Measurements from ENCODE around the gene SECTM1.

Gene SECTM1

DNA sequence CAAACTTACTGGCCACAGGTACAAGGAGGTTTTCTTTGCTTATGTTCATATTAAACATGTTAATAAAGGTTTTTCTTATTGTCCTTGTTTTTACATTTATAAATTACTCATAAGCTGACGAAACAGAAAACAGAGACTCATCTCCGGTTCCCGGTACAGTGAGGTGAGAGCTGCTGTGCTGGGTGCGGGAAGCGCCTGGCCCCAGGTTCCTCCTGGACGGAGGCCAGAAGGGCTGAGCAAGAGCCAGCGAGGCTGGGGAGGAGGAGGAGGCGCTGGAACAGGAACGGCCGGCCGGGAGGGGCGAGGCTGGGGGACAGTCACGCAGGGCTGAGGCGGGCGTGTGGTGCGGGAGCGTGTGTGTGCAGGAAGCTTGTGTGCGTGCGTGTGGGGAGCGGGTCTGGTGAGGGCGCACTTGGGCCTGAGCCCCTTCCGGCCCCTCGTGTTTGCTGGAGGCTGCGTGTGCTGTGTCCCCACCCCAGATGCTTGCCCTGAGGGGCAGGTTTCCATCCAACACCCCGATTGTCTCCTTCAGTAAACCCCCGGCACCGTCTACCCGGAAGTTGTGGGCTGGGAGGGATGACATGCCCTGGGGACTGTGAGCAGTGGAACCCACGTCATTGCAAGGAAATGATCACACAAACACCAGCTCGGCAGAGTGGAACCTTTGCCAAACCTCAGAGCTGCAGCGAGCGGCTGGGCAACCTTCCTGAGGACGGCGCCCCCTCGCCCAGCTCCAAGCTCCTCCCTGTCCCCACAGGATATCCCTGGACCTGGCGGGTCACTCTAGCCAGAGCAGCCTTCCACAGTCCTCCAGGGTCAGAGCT is 35.6 kb downstream of the SECTM1 start:
- DNase-seq = peak; percentile 93

DNA sequence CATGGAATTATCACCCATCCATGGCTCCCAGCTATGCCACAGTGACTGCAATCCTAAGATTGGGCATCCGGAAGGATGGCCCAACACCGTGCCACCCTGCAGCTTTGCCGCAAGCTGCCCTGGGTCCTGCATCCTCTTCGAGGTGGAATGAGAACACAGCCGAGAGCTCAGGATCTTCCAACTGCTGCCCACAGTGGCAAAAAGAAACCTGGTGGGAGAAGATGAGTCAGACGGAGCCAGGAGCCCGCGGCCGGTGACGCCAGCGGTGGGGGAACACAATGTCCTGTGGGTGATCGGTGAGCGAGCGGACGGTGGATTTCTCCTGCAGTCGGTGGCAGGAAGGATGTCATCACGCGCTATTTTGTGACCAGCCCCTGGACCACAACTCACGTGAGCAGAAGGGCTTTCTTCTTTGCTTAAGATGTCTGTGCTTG is 36.3 kb downstream of the SECTM1 start:
- peak; percentile 88 for DNase-seq

DNA sequence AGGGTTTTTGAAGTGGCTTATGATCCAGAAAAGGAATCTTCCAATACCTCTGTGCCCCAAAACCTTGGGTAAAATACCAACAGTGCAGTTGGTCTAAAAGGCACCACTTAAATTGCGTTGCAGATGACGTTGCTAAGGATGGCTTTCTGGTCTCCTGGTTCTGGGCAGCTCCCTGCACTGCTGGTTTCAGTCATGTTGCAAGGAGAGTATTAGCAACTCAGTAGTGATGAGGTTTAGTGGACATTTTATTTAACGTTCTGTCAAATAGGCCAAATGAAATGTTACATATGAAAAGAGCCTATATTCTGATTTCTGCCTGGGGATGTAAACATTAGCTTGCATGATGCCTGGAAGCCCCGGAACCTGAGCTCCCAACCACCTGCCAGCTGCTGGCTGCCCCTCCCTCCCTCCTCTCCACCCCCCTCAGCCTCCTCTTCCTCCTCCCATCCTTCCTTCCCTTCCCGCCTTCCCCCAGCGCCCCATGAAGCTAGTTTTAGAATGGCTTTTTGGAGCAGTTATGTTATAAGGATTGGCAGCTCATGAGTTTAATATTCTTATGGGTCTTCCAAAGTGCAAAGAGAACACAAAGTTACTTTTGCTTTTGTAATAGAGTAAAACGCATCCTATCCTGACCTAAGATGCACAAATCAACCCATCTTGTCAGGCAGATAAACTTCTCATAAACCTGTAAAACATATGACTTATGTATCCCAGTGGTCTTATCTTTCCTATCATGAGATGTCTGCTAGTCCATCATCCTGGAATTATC is 36.9 kb downstream of the SECTM1 start:
- no peak for DNase-seq

DNA sequence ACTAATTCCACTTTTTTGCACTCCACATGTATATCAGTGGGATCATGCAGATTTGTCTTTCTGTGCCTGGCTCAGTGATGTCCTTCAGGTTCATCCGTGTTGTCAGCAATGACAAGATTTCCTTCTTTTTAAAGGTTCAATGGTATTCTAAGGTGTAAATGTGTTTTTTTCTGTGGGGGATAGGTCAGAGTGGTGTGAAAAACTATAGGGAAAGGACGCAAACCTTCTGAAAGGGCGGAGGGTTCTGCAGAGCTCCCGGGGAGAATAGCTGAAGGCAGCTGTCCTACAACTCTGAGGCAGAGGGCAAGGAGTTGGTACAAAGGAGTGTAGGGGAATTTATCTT is 38.1 kb downstream of the SECTM1 start:
- DNase-seq = no peak

DNA sequence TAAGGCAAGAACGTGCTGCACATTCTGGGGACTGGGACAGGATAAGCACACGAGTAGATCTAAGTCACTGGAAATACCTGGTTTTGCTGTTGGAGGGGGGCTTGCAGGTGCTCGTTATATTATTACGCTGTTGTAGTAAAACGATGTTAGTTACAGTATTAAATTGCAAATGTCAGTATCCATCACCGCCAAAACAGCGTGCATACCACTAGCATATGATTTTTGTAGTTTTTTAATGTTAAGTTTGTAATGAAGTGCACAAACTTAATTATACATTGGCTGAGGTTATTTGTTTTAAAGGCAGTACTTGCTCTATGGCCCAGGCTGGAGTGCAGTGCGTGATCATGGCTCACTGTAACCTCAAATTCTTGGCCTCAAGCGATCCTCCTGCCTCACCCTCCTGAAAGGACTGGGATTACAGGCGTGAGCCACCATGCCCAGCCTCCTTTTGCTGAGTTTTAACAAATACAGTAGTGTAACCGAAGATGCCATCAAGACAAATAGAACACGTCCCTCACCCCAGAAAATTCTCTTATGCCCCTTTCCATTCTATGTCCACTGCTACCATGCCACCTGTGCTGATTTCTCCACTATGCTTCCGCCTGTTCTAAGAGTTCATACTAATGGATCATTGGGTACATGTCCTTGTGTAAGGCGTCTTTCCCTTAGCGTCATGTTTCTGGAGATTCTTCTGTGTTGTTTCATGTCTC is 39.3 kb downstream of the SECTM1 start:
- no peak for DNase-seq

DNA sequence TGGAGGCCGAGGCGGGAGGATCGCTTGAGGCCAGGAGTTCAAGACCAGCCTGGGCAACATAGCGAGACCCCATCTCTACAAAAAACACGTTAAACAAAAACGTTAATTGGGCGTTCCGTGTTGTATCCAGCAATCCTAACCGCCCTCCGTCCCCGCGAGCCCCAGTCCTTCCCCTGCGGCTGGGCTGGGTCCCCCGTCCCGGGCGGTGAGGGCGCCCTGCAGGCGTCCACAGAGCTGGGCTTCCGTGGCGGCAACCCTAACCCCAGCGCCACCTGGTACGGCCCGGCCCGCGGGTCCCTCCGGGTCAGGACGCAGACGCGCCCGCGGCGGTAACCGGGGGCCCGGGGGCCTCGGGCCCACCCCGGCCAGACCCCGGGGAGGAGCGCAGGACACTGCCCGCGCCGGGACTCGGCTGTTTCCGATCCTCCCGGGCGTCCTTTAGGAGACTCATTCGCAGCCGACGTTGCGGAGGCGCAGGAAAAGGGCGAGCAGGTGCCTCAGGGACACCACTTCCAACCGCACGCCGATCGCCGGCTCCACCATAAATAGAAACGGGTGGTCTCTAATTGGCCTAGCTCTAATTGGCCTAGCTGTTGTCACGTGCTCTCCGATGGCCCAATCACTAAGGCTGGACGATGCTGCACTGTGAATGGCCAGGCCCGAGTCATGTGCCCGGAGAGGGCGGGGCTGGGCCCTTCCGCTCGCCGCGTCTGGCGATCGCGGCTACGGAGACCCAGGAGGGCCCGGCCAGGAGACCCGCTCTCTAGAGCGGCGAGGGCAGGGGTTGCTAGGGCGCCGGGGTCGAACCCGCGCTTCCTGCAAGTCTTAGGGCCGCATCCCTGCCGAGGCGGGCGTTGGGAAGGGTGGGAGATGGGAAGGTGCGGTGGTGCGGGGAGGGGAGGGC is 41.1 kb downstream of the SECTM1 start:
- peak; percentile 92 for DNase-seq

DNA sequence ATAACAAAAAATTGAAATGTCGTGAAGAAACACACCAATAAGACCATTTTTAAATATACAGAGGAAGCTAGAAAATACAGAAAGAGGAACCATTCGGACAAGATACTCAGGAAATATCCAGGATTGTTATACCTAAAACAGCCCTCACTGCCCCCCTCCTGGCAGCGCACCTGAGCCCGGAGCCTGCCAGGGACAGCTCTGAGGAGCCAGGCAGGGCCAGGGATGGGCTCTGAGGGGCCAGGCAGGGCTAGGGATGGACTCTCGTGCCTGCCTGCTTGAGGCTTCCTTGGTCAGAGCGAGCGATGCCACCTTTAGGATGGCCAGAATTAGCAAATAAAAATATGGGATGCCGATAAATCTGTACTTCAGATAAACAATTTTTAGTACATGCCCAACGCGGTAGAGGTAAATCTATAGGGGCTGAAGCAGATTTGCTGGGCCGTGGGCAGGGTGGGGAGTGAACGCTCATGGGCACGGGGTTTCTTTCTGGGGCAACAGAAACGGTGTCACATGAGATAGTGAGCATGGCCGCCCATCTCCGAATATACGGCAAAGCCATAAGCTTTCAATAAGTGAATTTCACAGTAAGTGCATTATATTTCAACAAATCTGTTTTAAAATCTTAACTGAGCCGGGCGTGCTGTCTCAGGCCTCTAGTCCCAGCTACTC is 41.9 kb downstream of the SECTM1 start:
- DNase-seq = no peak

DNA sequence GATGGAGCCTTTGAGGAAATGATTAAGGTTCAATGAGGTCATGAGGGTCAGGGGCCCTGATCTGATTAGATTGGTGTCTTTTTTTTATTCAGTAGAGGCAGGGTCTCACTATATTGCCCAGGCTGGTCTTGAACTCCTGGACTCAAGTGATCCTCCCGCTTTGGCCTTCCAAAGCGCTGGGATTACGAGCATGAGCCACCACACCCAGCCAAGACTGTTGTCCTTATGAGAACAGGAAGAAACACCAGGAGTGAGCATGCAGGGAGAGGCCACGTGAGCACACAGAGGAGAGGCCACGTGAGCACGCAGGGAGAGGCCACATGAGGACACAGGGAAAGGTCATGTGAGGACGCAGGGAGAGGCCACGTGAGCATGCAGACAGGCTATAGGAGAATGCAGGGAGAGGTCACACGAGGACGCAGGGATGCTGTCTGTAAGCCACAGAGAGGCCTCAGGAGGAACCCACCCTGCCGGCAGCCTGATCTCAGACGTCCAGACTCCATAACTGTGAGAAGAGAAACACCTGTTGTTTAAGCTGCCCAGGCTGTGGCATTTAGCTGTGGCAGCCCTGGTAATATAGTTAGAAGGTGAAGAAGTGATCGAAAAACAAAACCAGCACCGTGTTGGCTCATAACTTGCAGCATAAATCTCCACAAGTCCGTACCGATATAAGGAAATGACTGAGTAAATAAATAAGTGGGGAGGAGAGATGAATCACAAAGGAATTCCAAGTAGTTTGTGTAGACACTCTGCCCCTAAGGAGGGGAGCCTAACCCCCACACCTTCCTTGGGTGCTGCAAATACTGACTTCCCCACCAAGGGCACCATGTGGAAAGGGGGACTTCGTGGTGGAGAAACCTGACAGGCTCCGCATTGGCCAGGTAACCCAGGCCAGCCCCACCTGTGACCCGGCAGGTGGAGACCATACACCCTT is 45.4 kb downstream of the SECTM1 start:
- DNase-seq = no peak

DNA sequence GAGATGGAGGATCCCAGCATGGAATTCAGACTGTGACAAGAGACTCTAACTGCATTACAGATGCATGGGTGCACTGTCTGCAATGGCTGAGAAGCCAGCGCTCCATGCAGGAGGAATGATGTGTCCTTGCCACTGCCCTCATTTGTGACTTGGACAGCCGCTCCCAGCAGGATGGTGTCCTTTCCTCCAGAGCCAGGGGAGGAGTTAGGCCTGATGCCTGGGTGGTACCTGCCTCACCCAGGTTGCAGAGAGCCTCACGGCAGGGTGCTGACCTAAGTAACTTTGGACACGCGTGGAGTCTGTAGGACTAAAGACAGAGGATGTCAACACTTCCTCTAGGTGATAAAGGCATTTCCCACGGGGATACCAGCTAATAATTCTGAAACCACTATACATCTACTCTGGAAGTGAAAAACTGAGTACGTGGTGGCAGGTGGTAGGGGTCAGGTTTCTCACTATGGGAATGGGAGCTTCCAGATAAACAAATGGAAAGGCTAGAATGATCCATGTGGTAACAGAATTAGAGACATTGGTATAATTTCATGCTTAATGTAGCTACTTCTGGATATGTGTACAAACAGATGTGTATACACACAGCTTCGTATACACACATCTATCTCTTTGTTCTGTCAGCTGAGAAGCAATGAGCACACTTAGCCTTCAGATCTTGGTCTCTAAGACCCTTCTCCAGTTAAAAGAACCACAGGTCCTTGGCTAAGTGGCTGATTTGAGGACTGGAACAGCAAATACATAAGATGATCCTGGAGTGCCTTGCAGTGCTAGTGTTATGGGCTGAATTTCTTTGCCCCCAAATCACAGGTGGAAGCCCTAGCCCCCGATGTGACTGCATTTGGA is 46.3 kb downstream of the SECTM1 start:
- DNase-seq = no peak

DNA sequence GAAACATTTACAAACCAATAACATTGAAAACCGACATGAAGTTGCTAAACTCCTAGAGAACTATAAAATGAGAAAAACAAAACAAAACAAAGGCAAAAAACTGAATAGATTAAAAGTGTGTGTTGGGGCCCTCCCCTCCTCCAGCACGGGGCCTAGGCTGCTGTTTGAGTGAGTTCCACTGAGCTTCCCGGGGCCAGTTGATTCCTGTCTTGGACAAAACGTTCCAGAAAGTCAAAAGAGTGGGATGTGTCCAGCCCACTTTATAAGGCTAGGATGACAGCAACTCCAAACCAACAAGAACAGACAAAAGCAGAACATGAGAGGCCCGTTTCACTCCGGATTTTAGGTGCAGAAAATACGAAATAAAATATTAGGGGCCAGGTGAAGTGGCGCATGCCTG is 48.4 kb downstream of the SECTM1 start:
- DNase-seq = no peak

DNA sequence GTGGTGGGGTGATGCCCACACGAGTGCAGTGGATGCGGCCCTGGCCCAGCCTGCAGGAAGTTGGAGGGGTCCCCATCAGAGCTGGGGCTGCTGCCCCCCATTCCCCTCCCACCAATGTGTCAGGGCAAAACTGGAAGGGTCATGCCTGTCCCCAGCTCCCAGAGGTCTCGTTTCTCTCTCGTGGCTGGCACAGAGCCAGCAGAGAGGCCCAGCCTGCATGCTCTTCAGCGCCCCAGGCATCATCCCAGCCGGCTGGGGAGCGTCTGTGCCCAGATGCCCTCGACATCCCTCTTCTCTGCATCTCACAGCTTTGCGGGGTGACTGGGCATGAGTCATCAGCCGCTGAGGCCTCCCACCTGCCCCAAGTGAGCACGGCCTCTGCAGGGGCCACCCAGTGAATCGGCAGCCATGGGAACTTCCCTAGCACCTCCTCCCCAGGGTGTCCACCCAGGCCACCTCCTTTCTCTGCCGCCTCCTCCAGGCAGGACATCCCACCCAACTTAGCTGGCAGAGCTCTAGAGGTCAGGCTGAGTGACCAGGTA is 50.3 kb downstream of the SECTM1 start:
- DNase-seq = peak; percentile 74

DNA sequence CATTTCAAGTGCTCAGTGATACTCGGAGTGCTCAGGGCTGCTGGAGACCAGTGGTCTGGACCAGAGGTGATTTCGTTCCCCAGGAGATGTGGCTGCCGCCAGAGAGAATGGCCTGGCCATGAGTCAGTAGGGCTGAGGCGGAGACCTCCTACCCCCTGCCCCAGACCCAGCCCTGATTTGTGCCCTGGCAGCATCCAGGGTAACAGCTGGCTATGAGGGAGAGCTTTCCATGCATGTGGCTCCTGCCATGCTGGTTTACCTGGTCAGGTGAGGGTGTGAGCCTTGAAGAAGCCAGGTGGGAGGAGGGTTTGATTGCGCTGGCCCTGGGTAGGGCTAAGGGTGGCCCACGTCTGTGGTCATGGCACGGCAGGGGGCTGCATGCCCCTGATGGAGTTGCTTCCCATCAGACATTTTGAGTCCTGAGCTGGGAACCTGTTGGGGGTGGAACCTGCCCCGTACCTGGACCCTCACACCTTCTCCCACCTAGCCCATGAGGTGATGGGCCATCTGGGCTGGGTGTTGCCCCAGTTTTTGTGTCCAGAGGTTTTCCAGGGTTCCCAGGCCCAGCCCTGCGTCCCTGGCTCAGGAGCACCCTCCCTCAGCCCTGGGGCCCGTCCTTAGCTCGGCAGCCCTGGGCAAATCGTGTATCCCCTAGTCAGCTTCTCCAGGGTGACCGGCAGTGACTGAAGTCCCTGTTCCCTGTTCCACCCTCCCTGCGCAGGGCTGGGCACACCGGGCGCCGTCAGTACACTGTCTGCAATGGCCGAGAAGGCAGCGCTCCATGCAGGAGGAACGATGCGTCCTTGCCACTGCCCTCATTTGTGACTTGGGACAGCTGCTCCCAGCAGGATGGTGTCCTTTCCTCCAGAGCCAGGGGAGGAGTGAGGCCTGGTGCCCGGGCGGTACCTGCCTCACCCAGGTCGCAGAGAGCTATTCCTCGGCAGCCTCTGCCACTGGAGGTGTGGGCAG is 51.0 kb downstream of the SECTM1 start:
- no peak for DNase-seq

DNA sequence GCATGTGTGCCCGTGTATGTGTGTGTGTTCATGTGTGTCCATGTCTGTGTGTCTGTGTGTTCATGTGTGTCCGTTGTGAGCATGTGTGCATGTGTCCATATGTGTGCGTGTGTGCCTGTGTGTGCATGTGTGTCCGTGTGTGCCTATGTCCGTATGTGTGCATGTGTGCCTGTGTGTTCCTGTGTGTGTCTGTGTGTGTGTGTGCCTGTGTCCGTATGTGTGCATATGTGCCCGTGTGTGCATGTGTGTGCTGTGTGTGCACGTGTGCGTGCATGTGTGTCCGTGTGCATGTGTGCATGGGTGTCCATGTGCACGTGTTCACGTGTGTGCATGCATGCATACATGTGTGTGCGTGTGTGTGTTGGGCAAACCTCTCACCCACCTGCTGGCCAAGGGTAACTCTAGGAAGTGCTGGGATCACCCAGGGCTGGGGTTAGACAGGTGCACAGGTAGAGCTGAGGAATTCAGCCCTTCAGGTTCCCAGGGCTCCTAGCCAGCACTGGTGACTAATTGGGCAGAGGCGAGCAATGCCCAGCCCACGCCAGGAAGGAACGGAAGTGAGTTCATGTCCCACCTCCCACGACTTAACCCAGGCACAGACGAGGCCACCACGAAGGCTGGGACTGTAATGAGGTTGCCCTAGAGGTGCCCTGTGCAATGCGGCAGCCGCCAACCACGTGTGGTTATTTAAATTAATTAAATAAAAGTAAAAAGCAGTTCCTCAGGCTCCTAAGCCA is 51.9 kb downstream of the SECTM1 start:
- peak; percentile 84 for DNase-seq

DNA sequence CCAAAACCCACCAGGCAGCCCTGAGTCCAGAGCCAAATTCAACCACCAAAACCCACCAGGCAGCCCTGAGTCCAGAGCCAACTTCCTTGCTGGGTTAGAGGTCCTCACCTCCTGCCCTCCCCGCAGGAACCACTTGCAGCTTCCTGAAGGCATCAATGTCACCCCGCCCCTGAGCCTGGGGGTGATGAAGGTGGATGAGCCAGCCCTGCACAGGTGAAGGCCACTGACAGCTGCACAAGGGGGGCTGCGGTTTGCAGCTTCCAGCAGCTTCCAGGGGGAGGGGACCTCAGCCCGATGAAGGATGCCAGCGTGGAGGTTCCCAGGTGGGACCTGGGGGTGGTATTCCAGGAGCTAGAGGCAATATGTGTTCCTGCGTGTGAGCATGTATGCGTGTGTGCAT is 52.5 kb downstream of the SECTM1 start:
- DNase-seq = no peak

DNA sequence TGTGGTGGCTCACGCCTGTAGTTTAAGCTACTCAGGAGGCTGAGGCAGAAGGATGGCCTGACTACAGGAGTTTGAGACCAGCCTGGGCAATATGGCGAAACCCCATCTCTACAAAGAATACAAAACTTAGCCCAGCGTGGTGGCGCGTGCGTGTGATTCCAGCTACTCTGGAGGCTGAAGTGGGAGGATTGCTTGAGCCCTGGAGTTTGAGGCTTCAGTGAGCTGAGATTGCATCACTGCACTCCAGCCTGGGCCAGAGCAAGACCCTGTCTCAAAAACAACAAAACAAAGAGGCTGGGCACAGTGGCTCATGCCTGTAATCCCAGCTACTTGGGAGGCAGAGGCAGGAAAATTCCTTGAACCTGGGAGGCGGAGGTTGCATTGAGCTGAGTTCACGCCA is 53.0 kb downstream of the SECTM1 start:
- DNase-seq = no peak

DNA sequence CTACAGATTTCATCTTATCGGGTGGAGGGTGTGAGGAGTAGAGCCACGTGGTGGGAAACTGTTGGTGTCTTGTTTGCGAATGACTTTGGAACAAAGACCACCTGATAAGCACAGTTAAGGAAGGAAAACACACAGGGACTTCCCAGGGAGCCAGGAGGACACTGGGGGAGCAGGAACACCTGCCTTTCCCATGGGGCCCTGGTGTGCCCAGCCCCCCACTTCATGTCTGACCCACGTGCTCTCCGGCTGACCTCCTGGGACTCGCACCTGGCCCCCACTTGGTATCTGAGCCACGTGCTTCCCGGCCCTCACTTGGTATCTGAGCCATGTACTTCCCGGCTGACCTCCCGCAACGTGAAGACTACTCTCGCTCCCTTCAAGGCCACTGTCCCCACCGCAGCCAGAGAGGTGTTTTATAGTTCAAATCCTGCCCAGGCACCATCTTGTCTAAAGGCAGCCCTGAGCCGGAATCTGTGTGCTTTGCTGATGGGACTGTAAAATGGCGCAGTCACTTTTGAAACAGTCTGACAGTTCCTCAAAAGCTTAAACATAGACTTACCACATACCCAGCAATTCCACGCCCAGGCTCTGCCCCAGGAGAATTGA is 54.7 kb downstream of the SECTM1 start:
- no peak for DNase-seq

DNA sequence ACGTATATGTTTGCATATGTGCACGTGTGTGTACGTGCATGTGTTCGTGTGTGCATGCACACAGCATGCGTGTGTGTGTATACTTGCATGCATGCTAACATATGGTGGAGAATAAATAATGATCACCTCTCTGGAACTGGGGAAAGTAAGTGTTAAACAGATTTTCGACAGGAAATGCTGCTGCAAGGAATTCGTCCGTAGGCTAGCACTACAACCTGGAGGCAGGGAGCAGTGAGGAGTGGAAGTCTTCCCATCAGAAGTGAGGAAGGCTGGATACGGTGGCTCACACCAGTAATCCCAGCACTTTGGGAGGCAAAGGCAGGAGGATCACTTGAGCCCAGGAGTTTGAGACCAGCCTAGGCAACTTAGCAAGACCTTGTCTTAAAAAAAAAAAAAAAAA is 55.3 kb downstream of the SECTM1 start:
- no peak for DNase-seq

Measured in activated naive CD4-positive, alpha-beta T cell treated with Interleukin-2 at 50 U/mL for 16 hours (primary cell).